Stimulated activated CD4-positive, alpha-beta T cell treated with anti-CD3 and anti-CD28 coated beads, TNF-alpha, amount 100 ng/mL, for 4 hours (primary cell): ENCODE data around the gene SFN.
"Not testable (repeated sequence)": the region's sequence is repeated elsewhere in the genome, so short reads cannot be mapped to it uniquely, and the experiment has no call there.

ENCODE experiments used
- DNase-seq, 3 experiments: peaks; one replicate each; pipeline ENCODE4 v3.0.0-alpha.2; 2020; ENCODE audit warnings: low read depth in 3 of 3

Gene SFN

DNA sequence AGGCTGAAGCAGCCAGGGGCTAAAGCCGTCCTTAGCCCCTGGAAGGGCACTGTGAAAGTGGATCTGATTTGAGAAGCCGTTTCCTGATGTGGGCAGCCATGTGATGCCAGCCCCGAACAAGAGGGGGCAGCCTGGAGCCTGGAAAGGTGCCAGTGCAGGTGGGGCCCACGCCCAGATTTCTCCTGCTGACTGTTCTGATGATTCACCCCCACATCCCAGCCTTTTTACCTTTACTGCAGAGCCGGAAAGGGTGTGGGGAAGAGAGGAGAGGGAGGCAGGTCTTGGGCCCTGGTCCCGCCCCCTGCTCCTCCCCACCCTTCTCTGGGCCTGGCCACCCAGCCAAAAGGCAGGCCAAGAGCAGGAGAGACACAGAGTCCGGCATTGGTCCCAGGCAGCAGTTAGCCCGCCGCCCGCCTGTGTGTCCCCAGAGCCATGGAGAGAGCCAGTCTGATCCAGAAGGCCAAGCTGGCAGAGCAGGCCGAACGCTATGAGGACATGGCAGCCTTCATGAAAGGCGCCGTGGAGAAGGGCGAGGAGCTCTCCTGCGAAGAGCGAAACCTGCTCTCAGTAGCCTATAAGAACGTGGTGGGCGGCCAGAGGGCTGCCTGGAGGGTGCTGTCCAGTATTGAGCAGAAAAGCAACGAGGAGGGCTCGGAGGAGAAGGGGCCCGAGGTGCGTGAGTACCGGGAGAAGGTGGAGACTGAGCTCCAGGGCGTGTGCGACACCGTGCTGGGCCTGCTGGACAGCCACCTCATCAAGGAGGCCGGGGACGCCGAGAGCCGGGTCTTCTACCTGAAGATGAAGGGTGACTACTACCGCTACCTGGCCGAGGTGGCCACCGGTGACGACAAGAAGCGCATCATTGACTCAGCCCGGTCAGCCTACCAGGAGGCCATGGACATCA lies at the start of gene SFN:
SFN (plus strand) TSS at position 369 of the 904 bp plus-strand sequence; CDS start at position 433, 64 bp downstream.
- DNase-seq, result peak in 1 of 3 experiments; percentile 26

DNA sequence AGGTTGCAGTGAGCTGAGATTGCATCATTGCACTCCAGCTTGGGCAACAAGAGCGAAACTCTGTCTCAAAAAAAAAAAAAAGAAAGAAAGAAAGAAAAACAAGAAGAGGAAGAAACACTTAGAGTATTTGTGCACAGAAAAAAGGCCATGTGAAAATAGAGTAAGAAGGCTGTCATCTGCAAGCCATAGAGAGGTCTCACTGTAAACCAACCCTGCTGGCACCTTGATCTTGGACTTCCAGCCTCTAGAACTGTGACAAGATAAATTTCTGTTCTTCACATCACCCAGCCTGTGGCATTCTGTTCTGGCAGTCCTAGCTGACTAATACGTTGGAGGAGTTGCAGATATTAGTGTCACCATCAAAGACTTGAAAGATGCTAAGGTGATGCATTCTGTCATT lies 48.6 kb upstream of the SFN start:
- DNase-seq, result no peak

- DNase-seq, result no peak
Observed at GRCh38 chr1:26814893-26815292, 48.1 kb upstream of the SFN start.

DNA sequence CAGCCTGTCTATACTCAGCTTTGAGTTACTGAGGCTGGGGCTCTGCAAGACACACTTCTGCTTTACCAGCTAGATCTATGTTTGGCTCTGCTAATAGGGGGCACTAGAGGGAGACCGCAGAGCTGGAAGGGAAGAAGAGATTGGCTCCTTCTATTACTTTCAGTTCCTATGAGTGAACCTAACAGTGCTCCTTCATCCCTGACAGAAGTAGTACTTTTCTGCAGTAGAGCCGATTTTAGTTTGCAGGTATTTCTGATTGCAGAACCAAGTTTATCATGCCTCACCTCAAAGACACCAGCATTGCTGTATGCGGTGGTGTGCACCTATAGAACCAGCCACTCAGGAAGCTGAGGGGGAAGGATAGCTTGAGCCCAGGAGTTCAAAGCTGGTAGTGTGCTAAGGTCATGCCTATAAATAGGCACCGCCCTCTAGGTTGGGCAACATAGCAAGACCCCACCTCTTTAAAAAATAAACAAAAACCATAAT lies 42.1 kb upstream of the SFN start:
- DNase-seq, result no peak

DNA sequence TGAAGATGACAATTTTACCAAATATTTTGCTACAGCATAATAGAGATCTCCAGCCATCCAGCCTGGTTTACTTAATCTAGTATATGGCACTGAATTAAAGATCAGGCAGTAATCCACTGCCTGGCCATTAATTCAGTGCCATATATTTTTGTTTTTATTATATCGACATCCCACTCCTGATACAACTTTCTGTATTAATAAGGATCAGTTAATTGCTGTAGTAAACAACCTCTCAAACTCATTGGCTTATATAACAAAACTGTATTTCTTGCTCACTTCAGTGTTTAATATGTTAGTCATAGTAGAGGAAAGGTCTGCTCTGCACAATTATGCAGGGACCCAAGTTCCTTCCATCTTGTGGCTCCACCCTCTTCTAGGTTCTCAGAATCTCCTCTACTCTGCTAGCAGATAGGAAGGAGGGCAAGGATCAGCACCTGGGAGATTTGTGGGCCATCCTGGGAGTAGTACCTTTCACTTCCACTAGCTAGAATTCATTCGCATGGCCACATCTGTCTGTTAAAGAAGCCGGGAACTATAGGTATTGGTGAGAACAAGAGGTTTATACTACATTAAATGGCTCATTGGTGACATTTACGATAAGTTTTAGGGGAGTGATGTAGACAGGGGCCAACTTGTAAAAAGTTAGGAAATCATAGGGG lies 40.1 kb upstream of the SFN start:
- no peak for DNase-seq

- no peak for DNase-seq
Observed at GRCh38 chr1:26824731-26825130, 38.2 kb upstream of the SFN start.

DNA sequence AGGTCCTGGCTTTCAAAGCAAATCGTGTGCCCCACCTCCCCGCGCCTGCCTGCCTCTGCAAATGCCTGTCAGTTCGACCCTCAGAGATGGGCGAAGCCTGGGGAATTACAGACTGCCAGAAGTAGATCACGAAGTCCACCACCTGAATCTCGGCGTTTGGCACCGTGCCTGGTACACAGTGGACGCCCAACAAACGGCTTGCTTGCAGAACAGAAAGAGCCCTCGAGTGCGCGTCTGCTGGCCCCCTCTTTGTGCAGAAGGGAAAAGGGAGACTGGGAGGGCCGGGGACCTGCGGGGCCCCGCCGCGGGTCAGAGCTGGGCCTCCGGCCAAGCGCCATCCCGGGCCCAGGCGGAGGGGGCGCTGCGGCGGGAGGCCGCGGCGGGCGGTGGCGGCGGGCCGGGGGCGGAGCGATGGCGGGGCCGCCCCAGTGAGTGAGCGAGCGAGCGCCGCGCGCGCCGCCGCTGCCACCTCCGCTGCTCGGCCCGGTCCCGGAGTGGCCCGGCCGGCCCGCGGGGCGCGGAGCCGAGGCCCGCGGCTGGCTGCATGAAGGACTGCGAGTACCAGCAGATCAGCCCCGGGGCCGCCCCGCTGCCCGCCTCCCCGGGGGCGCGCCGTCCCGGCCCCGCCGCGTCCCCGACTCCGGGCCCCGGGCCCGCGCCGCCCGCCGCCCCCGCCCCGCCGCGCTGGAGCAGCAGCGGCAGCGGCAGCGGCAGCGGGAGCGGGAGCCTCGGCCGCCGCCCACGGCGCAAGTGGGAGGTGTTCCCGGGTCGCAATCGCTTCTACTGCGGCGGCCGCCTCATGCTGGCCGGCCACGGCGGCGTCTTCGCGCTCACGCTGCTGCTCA lies 36.5 kb upstream of the SFN start, which contains the start of gene ZDHHC18:
ZDHHC18 (plus strand) TSS at position 428 of the 845 bp plus-strand sequence; CDS start at position 545, 117 bp downstream.
- peak; percentile 34 to 71 (median 49) for DNase-seq

- DNase-seq, result no peak
Observed at GRCh38 chr1:26827106-26827604, 35.8 kb upstream of the SFN start.

GRCh38 chr1:26827663-26828062 lies 35.3 kb upstream of the SFN start:
- no peak for DNase-seq

GRCh38 chr1:26828411-26828991 lies 34.4 kb upstream of the SFN start:
- no peak for DNase-seq

DNA sequence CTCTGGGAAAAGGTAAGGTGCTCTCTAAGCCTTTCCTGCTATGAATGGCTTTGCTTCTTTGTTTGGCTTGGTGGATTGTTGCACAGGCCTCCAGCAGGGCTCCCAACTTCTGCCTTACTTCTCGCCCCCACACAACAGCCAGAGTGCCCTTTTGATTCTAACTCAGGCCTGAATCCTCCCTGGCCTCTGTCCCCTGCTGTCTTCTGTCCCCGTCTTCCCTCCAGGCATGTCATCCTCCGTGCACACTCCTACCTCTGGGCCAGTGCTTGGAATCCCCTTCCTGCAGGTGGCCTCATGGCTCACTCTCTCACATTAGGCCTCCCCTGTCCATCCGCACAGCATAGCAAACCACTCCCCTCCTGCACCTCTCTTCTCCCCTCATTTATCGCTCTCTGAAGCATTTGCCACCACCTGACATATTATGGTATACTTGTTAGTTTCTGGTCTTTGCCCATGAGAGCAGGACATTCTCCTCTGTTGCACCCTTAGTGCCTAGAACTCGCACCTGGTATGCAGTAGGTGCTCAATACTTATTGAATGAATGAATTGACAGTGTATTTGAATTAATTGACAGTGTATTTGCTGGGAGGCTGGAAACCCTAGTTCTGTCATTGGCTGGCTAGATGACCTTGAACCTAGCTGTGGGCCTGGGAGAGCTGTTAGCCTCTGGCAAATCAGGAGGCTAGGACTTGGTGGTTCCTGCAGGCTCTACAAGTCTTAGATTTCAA lies 33.6 kb upstream of the SFN start:
- DNase-seq, result no peak

- DNase-seq, result no peak
Observed at GRCh38 chr1:26831059-26831458, 31.9 kb upstream of the SFN start.

- DNase-seq, result no peak
Observed at GRCh38 chr1:26831546-26832248, 31.3 kb upstream of the SFN start.

DNA sequence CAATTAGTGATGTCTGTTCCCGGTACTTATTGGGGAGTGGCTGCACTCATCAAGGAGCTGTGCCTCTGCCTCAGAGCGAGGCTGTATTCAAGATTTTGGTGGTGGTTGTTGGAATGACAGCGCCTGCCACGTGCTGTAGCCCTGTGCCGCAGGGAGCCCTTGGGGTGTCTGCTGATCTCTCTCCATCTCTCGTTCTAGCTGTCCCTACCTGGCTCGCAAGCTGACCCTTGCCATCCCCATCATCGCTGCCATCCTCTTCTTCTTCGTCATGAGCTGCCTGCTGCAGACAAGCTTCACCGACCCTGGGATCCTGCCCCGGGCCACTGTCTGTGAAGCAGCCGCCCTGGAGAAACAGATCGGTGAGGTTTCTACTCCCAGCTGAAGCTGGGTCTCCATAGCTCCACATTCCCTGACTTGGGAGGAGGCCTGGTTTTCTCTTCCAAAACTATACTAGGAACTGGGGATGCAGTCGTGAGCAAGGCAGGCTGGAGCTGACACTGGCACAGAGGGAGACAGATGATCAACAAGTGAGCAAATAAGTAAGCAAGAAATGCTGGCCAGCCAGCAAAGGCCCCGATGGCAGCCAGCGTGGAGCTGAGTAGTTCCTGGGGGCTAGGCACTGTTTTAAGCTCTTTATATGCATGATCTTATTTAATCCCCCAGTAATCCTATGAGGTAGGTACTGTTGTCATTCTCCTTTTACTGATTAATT lies 30.5 kb upstream of the SFN start:
- no peak for DNase-seq

DNA sequence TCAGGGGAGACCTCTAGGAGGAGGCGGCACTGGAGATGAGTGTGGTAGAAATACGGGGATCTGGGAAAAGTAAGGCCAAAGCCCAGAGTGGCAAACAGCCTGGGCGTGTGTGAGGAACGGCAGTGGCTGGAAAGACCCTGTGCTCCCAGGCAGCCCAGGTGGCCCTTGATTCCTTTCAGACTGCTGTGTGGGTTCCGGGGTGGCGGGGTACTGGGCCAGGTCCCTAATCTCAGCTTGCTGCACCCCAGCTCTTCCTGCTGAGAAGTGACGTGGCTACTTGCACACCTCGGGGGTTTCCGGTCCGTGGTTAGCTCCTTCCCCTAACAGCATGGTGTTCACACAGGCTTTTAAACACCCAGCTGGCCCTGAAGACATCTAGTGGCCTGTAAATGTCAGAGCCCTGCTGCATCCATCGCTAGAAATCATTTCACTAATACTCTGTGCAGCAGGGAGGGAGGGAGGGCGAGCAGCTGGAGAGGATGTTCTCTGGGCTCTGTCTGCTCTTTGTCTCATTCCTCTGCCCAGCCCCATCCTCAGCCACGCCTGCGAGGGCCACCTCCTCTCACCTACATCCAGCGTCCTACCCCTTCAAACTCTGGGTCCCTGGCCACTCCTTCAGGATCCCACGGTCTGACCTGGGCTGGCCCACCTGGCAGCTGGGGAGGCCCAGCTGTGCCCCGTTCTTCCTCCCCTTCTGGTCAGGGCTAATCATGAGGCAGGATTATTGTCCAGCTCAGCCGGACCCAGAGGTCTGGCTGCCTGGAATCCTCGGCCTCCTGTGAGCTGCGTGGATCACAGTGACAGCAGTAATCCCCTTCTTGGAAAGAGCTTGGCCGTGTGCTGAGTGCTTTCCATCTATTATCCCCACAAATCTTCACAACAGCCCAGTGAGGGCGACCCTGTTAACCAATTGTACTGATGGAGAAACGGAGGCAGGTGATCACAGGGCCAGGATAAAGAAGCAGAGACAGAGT lies 29.2 kb upstream of the SFN start:
- DNase-seq, result peak; percentile 52 to 86 (median 66)

DNA sequence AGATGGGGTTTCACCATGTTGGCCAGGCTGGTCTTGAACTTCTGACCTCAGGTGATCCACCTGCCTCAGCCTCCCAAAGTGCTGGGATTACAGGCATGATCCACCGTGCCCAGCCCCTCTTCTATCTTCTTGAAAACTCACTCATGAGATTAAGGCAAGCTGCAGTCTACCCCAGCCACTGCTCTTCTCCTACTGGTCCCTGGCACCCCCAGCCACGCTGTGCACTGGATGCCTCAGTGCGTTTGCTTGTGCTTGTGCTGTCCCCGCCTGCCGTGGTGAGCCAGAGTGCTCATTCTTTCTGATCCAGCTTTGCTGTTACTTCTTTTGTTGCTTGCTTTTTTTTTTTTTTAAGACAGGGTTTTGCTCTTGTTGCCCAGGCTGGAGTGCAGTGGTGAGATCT lies 25.3 kb upstream of the SFN start:
- DNase-seq, result not testable (repeated sequence)

- DNase-seq, result peak in 1 of 3 experiments; percentile 34
Observed at GRCh38 chr1:26838474-26839338, 24.2 kb upstream of the SFN start.
